Measurements from ENCODE around the gene KCNH5.
"Not testable (repeated sequence)": the region's sequence is repeated elsewhere in the genome, so short reads cannot be mapped to it uniquely, and the experiment has no call there.

The KCNH5 gene

DNA sequence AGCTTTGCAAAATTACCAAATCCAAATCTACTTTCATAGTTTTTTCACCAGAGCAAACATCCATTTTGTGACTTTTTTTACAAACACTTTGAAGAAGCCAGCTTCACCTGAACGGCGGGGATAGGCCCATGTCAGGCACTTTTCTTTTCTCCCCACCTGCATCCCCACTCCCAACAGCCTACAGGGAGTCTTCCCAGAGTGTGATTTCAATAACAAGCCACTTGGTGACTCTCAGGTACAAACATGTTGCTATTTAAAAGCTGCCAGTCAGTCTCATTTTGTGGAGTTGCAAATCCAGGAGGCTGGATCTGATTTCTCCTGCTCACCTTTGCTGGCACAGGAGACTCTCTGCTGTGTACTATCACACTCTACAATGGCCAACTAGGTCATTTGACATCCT, 285.5 kb downstream of the KCNH5 start:
- no peaks in the 10 kb centered on the region for H3K27me3 ChIP-seq
- DNase-seq, result no peak
- H3K4me3 ChIP-seq, result no peak overlapping the region
- no peak for TF ChIP-seq CTCF (IDR thresholded peaks at IDR 0.05)
- H3K27ac ChIP-seq, result no peak overlapping the region
- H3K4me1 ChIP-seq, result no peaks in the 10 kb centered on the region
- no peaks in the 10 kb centered on the region for H3K36me3 ChIP-seq
- H3K9me3 ChIP-seq, result peaks cover 0 to 4% (median 0%) of the 10 kb centered on the region in 3 donors
- intact Hi-C loops (cut with DNase I; ENCODE audit: low total_unique reads), result no loop called here

DNA sequence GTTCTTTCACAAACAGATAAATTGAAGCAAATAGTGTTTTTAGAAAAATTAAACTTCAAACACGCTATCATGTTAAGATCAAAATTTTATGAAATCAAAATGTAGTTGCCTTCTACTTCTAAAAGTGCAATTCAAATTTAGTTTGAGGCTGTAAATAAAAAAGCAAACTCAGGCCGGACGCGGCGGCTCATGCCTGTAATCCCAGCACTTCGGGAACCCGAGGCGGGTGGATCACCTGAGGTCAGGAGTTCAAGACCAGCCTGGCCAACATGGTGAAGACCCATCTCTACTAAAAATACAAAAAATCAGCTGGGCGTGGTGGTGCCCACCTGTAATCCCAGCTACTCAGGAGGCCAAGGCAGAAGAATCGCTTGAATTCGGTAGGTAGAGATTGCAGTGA, 298.4 kb downstream of the KCNH5 start:
- intact Hi-C loops (cut with DNase I; ENCODE audit: low total_unique reads); DNase-seq; H3K36me3 ChIP-seq; H3K27me3 ChIP-seq; H3K27ac ChIP-seq; H3K4me3 ChIP-seq; H3K4me1 ChIP-seq; H3K9me3 ChIP-seq: not testable (repeated sequence)

GRCh38 chr14:62745496-62745895, 299.8 kb downstream of the KCNH5 start:
- H3K4me1 ChIP-seq, result no peaks in the 10 kb centered on the region
- no peaks in the 10 kb centered on the region for H3K27me3 ChIP-seq
- DNase-seq, result no peak
- intact Hi-C loops (cut with DNase I; ENCODE audit: low total_unique reads), result no loop called here
- H3K4me3 ChIP-seq, result no peak overlapping the region
- H3K9me3 ChIP-seq, result no peaks in the 10 kb centered on the region
- TF ChIP-seq CTCF (IDR thresholded peaks at IDR 0.05), result no peak
- no peaks in the 10 kb centered on the region for H3K36me3 ChIP-seq
- H3K27ac ChIP-seq, result no peak overlapping the region

DNA sequence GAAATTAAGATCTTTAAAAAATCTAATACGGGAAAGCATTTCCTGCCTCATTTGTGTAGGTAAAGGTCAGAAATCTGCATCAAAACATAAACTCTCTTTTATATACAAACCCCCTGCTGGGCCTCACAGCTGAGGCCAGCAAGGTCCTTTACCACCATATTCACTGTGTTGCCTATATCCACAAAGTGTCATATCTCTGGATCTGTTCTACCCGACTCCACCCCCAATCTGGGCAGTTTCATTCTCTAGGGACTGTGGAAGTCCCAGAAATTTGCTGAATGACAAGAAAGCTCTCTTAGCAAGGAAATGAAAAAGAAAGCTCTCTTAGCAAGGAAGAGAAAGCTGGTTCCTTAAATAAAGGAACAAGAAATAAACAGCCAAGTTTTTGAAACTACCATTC, 301.7 kb downstream of the KCNH5 start:
- DNase-seq, result no peak
- H3K9me3 ChIP-seq, result no peaks in the 10 kb centered on the region
- intact Hi-C loops (cut with DNase I; ENCODE audit: low total_unique reads), result no loop called here
- H3K27ac ChIP-seq, result no peak overlapping the region
- no peaks in the 10 kb centered on the region for H3K27me3 ChIP-seq
- H3K4me3 ChIP-seq, result no peak overlapping the region
- H3K36me3 ChIP-seq, result no peaks in the 10 kb centered on the region
- H3K4me1 ChIP-seq, result no peaks in the 10 kb centered on the region
- no peak for TF ChIP-seq CTCF (IDR thresholded peaks at IDR 0.05)

GRCh38 chr14:62743118-62743517, 302.1 kb downstream of the KCNH5 start:
- Histone ChIP-seq H3K27ac (no peak overlapping the region), H3K4me1 (no peaks in the 10 kb centered on the region), H3K4me3 (no peak overlapping the region), H3K9me3 (no peaks in the 10 kb centered on the region), H3K36me3 (no peaks in the 10 kb centered on the region), H3K27me3 (no peaks in the 10 kb centered on the region)
- no peak for DNase-seq
- intact Hi-C loops (cut with DNase I; ENCODE audit: low total_unique reads), result no loop called here
- no peak for TF ChIP-seq CTCF (IDR thresholded peaks at IDR 0.05)

- no peak for DNase-seq
- H3K9me3 ChIP-seq, result no peaks in the 10 kb centered on the region
- no peaks in the 10 kb centered on the region for H3K36me3 ChIP-seq
- H3K27me3 ChIP-seq, result no peaks in the 10 kb centered on the region
- no peaks in the 10 kb centered on the region for H3K4me1 ChIP-seq
- no peak for TF ChIP-seq CTCF (IDR thresholded peaks at IDR 0.05)
- no peak overlapping the region for H3K4me3 ChIP-seq
- intact Hi-C loops (cut with DNase I; ENCODE audit: low total_unique reads), result no loop called here
- H3K27ac ChIP-seq, result no peak overlapping the region
These were observed 305.6 kb downstream of the KCNH5 start for GRCh38 chr14:62739647-62740046.

All from tibial artery (tissue), 4 donors.